LNCaP clone FGC (cell line): ENCODE results near the gene KCNJ6.
A peak's percentile ranks its signal among the peaks of the same experiment; 100 is the strongest.

ENCODE experiments used
- DNase-seq: peaks from one replicate; pipeline ENCODE4 v3.0.0-alpha.2; 2011; ENCODE audit warnings: low read depth
- H3K4me3 ChIP-seq: 2 replicates; pipeline ENCODE4 v1.5.1; 2011; ENCODE audit warnings: mild to moderate bottlenecking, low read depth, low read length, control low read depth
- CTCF ChIP-seq: IDR thresholded peaks from 2 replicates; pipeline ENCODE4 v1.5.1; 2012; ENCODE audit warnings: mild to moderate bottlenecking; ENCODE audit not compliant: control insufficient read depth, insufficient read depth; ENCODE audit errors: extremely low read depth

The KCNJ6 gene

GRCh38 chr21:37564924-37565529 lies 351.2 kb downstream of the KCNJ6 start:
- TF ChIP-seq CTCF: no peak
- DNase-seq: no peak
- no peak overlapping the region for H3K4me3 ChIP-seq

GRCh38 chr21:37564341-37564923 lies 351.8 kb downstream of the KCNJ6 start:
- TF ChIP-seq CTCF: no peak

GRCh38 chr21:37563641-37564340 lies 352.5 kb downstream of the KCNJ6 start:
- DNase-seq: peak; percentile 69
- peak; percentile 30; the same call in 1 of the 2 replicates for TF ChIP-seq CTCF
- peak overlapping the region; percentile 69 for H3K4me3 ChIP-seq

More at GRCh38 chr21:37564341-37564923, 351.8 kb downstream of the KCNJ6 start:
- DNase-seq: no peak
- H3K4me3 ChIP-seq: peak overlapping the region; percentile 69

GRCh38 chr21:37562920-37563640 lies 353.2 kb downstream of the KCNJ6 start:
- DNase-seq: no peak
- TF ChIP-seq CTCF: no peak
- H3K4me3 ChIP-seq: peak overlapping the region; percentile 69

- no peak overlapping the region for H3K4me3 ChIP-seq
- no peak for TF ChIP-seq CTCF
- DNase-seq: no peak
Observed at GRCh38 chr21:37561941-37562919, 354.0 kb downstream of the KCNJ6 start.

- no peak for TF ChIP-seq CTCF
- H3K4me3 ChIP-seq: no peak overlapping the region
- DNase-seq: no peak
Observed at GRCh38 chr21:37561506-37561905, 354.8 kb downstream of the KCNJ6 start.
